Glutamatergic neuron (in vitro differentiated cells): ENCODE results near the gene TEC. TPM values are rescaled to one million over a fixed set of nuclear protein-coding genes. Genes with fewer than 3 reads are reported as not detected.

ENCODE experiments used
- DNase-seq: peaks from one replicate; pipeline ENCODE4 v3.0.0; 2022
- H3K27ac Mint-ChIP-seq: one replicate; pipeline ENCODE4 v1.8.0; 2020; ENCODE audit warnings: mild to moderate bottlenecking, mixed read lengths, inconsistent platforms; ENCODE audit not compliant: unreplicated experiment
- H3K27me3 Mint-ChIP-seq: one replicate; pipeline ENCODE4 v1.8.0; 2020; ENCODE audit warnings: mild to moderate bottlenecking, moderate library complexity, mixed read lengths, inconsistent platforms; ENCODE audit not compliant: unreplicated experiment
- H3K36me3 Mint-ChIP-seq: one replicate; pipeline ENCODE4 v1.8.0; 2020; ENCODE audit warnings: mild to moderate bottlenecking, mixed read lengths, inconsistent platforms; ENCODE audit not compliant: unreplicated experiment
- H3K4me1 Mint-ChIP-seq: one replicate; pipeline ENCODE4 v1.8.0; 2020; ENCODE audit warnings: mild to moderate bottlenecking, low read depth, mixed read lengths, inconsistent platforms; ENCODE audit not compliant: unreplicated experiment
- H3K4me3 Mint-ChIP-seq: one replicate; pipeline ENCODE4 v1.8.0; 2020; ENCODE audit warnings: mild to moderate bottlenecking, mixed read lengths, inconsistent platforms; ENCODE audit not compliant: unreplicated experiment
- H3K9me3 Mint-ChIP-seq: one replicate; pipeline ENCODE4 v1.8.0; 2020; ENCODE audit warnings: mild to moderate bottlenecking, moderate library complexity, mixed read lengths, inconsistent platforms; ENCODE audit not compliant: unreplicated experiment
- total RNA-seq: library from RNA; stranded (reverse); fragmentation: NEBNext Ultra II Directional; extraction: Animal tissue kit (Norgen Biotek cat#: 25700); gene quantifications from one replicate; pipeline ENCODE4 v1.2.1, GENCODE V29; 2021; ENCODE audit not compliant: unreplicated experiment
- TF ChIP-seq, protein P1 (sequence below): fragments of 200-600 bp; sonication (generic); IDR thresholded peaks from one replicate; pipeline ENCODE4 v1.5.0; 2021; ENCODE audit not compliant: partially characterized antibody, unreplicated experiment

TEC gene
- total RNA-seq, 1 donor from 2014 or later: 0.37 TPM

DNA sequence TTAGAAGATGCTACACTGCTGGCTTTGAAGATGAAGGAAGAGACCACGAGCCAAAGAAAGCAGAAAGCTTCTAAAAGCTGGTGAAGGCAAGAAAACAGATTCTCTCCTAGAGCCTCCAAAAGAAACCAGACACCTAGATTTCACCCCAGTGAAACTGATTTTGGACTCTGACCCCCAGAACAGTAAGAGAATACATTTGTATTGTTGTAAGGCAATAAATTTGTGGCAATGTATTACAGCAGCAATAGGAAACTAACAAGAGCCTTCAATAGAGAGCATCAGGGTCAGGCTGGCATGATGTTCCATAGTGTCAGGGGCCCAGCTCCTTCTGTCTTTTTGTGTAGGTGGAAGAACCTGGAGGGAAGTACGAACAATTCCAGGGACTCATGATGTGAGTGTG, 6.0 kb upstream of the TEC start:
- no peak for DNase-seq
- no peaks in the 10 kb centered on the region for H3K9me3 Mint-ChIP-seq
- no peak overlapping the region for H3K4me3 Mint-ChIP-seq
- H3K27me3 Mint-ChIP-seq: peaks cover 2% of the 10 kb centered on the region
- H3K27ac Mint-ChIP-seq: no peak overlapping the region
- no peaks in the 10 kb centered on the region for H3K4me1 Mint-ChIP-seq
- TF ChIP-seq, protein P1, sequence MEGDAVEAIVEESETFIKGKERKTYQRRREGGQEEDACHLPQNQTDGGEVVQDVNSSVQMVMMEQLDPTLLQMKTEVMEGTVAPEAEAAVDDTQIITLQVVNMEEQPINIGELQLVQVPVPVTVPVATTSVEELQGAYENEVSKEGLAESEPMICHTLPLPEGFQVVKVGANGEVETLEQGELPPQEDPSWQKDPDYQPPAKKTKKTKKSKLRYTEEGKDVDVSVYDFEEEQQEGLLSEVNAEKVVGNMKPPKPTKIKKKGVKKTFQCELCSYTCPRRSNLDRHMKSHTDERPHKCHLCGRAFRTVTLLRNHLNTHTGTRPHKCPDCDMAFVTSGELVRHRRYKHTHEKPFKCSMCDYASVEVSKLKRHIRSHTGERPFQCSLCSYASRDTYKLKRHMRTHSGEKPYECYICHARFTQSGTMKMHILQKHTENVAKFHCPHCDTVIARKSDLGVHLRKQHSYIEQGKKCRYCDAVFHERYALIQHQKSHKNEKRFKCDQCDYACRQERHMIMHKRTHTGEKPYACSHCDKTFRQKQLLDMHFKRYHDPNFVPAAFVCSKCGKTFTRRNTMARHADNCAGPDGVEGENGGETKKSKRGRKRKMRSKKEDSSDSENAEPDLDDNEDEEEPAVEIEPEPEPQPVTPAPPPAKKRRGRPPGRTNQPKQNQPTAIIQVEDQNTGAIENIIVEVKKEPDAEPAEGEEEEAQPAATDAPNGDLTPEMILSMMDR: no peak
- no peaks in the 10 kb centered on the region for H3K36me3 Mint-ChIP-seq

DNA sequence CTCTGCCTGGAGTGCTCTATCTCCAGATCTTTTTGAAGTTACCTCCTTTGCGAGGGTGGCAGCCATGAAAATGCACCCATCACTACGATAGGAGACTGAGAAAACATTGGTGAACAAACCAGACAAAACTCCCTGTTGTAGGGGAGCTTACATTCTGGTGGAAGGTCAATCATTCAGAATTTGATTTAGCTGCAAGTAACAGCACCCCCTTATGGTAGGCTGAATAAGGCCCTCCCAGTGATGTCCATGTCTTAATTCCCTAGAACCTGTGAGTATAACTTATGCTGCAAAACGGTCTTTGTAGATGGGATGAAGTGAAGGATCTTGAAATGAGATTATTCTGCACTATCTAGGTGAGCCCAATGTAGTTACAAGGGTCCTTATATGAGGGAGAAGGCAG, 5.6 kb upstream of the TEC start:
- Mint-ChIP-seq H3K4me3 (no peak overlapping the region), H3K4me1 (no peaks in the 10 kb centered on the region), H3K27ac (no peak overlapping the region), H3K36me3 (no peaks in the 10 kb centered on the region), H3K9me3 (no peaks in the 10 kb centered on the region), H3K27me3 (peaks cover 2% of the 10 kb centered on the region)
- DNase-seq: no peak
- TF ChIP-seq, protein P1: peak; percentile 22

DNA sequence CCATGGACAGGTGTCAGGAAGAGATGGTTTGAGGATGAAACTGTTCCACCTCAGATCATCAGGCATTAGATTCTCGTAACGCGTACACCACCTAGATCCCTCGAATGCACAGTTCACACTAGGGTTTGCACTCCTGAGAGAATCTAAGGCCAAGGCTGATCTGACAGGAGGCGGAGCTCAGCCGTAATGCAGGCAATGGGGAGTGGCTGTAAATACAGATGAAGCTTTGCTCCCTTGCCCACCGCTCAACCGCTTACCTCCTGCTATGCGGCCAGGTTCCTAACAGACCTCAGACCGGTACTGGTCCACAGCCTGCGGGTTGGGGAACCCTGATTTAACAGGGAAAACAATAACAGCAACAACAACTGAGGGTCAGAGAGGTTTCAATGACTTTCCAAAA, 2.0 kb upstream of the TEC start:
- Mint-ChIP-seq H3K27me3 (peaks cover 3% of the 10 kb centered on the region), H3K9me3 (peaks cover 2% of the 10 kb centered on the region), H3K4me3 (no peak overlapping the region), H3K36me3 (no peaks in the 10 kb centered on the region), H3K4me1 (no peaks in the 10 kb centered on the region), H3K27ac (no peak overlapping the region)
- no peak for DNase-seq
- TF ChIP-seq, protein P1: no peak

DNA sequence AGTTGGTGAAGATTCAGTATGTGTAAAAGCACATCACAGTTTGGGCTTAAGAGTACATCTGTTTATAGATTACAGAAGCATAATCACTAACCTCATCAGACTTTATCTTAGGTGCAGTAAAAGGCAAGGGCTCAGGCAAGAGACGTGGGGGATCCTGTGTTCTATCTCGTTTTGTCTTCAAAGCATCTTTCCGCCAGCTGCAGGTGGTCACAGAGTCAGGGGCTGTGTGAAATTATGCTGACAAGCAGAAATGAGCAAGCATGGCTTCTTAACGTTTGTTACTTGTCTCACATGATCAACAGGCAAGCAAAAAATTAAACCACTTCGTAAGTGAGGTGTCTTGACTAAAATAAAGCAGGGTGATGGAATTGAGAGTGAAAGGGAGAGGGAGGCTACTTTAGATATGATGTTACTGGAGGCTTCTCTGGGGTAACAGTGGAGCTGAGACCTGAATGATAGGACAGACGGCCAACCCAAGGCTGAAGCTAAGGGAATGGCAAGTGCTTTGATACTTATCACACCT, 1.4 kb upstream of the TEC start:
- Mint-ChIP-seq H3K9me3 (peaks cover 2% of the 10 kb centered on the region), H3K27me3 (peaks cover 2% of the 10 kb centered on the region), H3K4me3 (no peak overlapping the region), H3K4me1 (no peaks in the 10 kb centered on the region), H3K36me3 (no peaks in the 10 kb centered on the region), H3K27ac (no peak overlapping the region)
- DNase-seq: no peak
- TF ChIP-seq, protein P1: no peak

DNA sequence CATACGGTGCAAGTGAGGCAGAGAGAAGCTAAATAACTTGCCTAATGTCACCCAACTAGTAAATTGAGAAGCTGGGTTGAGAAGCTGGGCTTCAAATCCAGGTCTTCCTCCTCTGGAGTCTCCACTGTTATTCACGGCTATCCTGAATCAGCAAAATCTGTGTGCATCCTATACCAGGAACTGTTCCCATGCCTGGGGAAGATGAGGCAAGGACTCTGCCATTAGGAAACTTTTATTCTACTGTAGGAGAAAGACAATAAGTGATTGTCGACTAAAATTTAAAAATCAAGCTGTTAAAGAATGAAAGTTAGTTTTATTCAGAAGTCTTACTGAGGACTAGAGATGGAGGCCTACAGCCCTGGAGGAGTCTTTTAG, 872 bp upstream of the TEC start:
- no peak for DNase-seq
- H3K27ac Mint-ChIP-seq: no peak overlapping the region
- no peaks in the 10 kb centered on the region for H3K36me3 Mint-ChIP-seq
- H3K4me1 Mint-ChIP-seq: no peaks in the 10 kb centered on the region
- peak overlapping the region; percentile 43 for H3K4me3 Mint-ChIP-seq
- peaks cover 2% of the 10 kb centered on the region for H3K9me3 Mint-ChIP-seq
- H3K27me3 Mint-ChIP-seq: peaks cover 2% of the 10 kb centered on the region
- TF ChIP-seq, protein P1: no peak
